ENCODE results near the gene NPAS3. TPM values are rescaled to one million over a fixed set of nuclear protein-coding genes. Genes with fewer than 3 reads are reported as not detected.

NPAS3 gene
- total RNA-seq, 1 donor from 2014 or later = 2.4 TPM

GRCh38 chr14:32980902-32981501 lies 42.3 kb downstream of the NPAS3 start:
- Mint-ChIP-seq H3K4me3 (ENCODE audit: unreplicated experiment) (no peak overlapping the region), H3K4me1 (ENCODE audit: low read depth, unreplicated experiment) (peaks cover 3% of the 10 kb centered on the region)

GRCh38 chr14:32984241-32984930 lies 45.7 kb downstream of the NPAS3 start:
- Mint-ChIP-seq H3K9me3 (ENCODE audit: unreplicated experiment) (no peaks in the 10 kb centered on the region), H3K27ac (ENCODE audit: unreplicated experiment) (no peak overlapping the region), H3K36me3 (ENCODE audit: unreplicated experiment) (no peaks in the 10 kb centered on the region), H3K27me3 (ENCODE audit: unreplicated experiment) (no peaks in the 10 kb centered on the region), H3K4me1 (ENCODE audit: low read depth, unreplicated experiment) (peaks cover 3% of the 10 kb centered on the region), H3K4me3 (ENCODE audit: unreplicated experiment) (no peak overlapping the region)
- no peak for DNase-seq
- TF ChIP-seq CTCF (IDR thresholded peaks at IDR 0.05; ENCODE audit: partially characterized antibody, unreplicated experiment) = no peak

More at GRCh38 chr14:32980902-32981501, 42.3 kb downstream of the NPAS3 start:
- Mint-ChIP-seq H3K27me3 (ENCODE audit: unreplicated experiment) (no peaks in the 10 kb centered on the region), H3K36me3 (ENCODE audit: unreplicated experiment) (no peaks in the 10 kb centered on the region), H3K27ac (ENCODE audit: unreplicated experiment) (no peak overlapping the region), H3K9me3 (ENCODE audit: unreplicated experiment) (no peaks in the 10 kb centered on the region)
- no peak for DNase-seq
- no peak for TF ChIP-seq CTCF (IDR thresholded peaks at IDR 0.05; ENCODE audit: partially characterized antibody, unreplicated experiment)

DNA sequence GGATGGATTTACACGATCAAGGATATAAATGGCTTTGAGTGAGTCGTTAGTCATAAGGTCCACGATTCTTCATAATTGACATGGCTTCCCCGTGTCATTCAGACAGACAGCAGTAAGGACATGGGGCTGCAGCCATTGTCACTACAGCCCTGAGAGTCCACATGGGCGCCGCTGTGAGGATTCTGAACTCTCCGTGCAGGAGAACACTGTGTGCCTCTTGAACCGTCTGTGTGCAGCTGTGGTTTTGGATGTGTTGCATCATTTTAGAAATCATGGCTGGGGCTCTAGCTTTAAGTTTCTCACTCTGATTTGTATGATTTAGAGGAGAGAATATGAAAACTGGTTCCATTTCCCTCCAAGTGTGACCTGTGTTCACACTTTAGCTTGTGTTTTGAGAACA lies 47.2 kb downstream of the NPAS3 start:
- DNase-seq = no peak
- Mint-ChIP-seq H3K4me1 (ENCODE audit: low read depth, unreplicated experiment) (peaks cover 3% of the 10 kb centered on the region), H3K4me3 (ENCODE audit: unreplicated experiment) (no peak overlapping the region), H3K9me3 (ENCODE audit: unreplicated experiment) (no peaks in the 10 kb centered on the region), H3K27me3 (ENCODE audit: unreplicated experiment) (no peaks in the 10 kb centered on the region), H3K36me3 (ENCODE audit: unreplicated experiment) (no peaks in the 10 kb centered on the region), H3K27ac (ENCODE audit: unreplicated experiment) (no peak overlapping the region)
- no peak for TF ChIP-seq CTCF (IDR thresholded peaks at IDR 0.05; ENCODE audit: partially characterized antibody, unreplicated experiment)

GRCh38 chr14:32986791-32987540 lies 48.3 kb downstream of the NPAS3 start:
- Mint-ChIP-seq H3K9me3 (ENCODE audit: unreplicated experiment) (no peaks in the 10 kb centered on the region), H3K27me3 (ENCODE audit: unreplicated experiment) (no peaks in the 10 kb centered on the region), H3K4me3 (ENCODE audit: unreplicated experiment) (no peak overlapping the region), H3K27ac (ENCODE audit: unreplicated experiment) (no peak overlapping the region), H3K36me3 (ENCODE audit: unreplicated experiment) (no peaks in the 10 kb centered on the region), H3K4me1 (ENCODE audit: low read depth, unreplicated experiment) (peaks cover under 1% of the 10 kb centered on the region)
- TF ChIP-seq CTCF (IDR thresholded peaks at IDR 0.05; ENCODE audit: partially characterized antibody, unreplicated experiment) = no peak
- no peak for DNase-seq

Data from glutamatergic neuron (in vitro differentiated cells).